ENCODE results near the gene AGBL4.

Gene AGBL4

GRCh38 chr1:48555271-48555670 lies 1468.5 kb downstream of the AGBL4 start:
- no peak for TF ChIP-seq CTCF (conservative IDR thresholded peaks at IDR 0.05)
- no peak overlapping the region for H3K27ac ChIP-seq

- peak overlapping the region; percentile 78 for H3K27ac ChIP-seq
- TF ChIP-seq CTCF (conservative IDR thresholded peaks at IDR 0.05) = no peak
Measured at GRCh38 chr1:48552903-48553606, 1470.7 kb downstream of the AGBL4 start.

- TF ChIP-seq CTCF (conservative IDR thresholded peaks at IDR 0.05) = peak; percentile 73
- H3K27ac ChIP-seq = peak overlapping the region; percentile 78
Measured at GRCh38 chr1:48552420-48552819, 1471.3 kb downstream of the AGBL4 start.

- no peak for TF ChIP-seq CTCF (conservative IDR thresholded peaks at IDR 0.05)
- no peak overlapping the region for H3K27ac ChIP-seq
Measured at GRCh38 chr1:48548985-48549384, 1474.8 kb downstream of the AGBL4 start.

GRCh38 chr1:48547561-48548220 lies 1476.1 kb downstream of the AGBL4 start:
- H3K27ac ChIP-seq = no peak overlapping the region
- no peak for TF ChIP-seq CTCF (conservative IDR thresholded peaks at IDR 0.05)

GRCh38 chr1:48543854-48544253 lies 1479.9 kb downstream of the AGBL4 start:
- TF ChIP-seq CTCF (conservative IDR thresholded peaks at IDR 0.05) = no peak
- H3K27ac ChIP-seq = no peak overlapping the region

- no peak for TF ChIP-seq CTCF (conservative IDR thresholded peaks at IDR 0.05)
- H3K27ac ChIP-seq = no peak overlapping the region
Measured at GRCh38 chr1:48540587-48540986, 1483.2 kb downstream of the AGBL4 start.
